ENCODE results near the gene TC2N.
"Not testable (repeated sequence)": the region's sequence is repeated elsewhere in the genome, so short reads cannot be mapped to it uniquely, and the experiment has no call there.

Gene TC2N

DNA sequence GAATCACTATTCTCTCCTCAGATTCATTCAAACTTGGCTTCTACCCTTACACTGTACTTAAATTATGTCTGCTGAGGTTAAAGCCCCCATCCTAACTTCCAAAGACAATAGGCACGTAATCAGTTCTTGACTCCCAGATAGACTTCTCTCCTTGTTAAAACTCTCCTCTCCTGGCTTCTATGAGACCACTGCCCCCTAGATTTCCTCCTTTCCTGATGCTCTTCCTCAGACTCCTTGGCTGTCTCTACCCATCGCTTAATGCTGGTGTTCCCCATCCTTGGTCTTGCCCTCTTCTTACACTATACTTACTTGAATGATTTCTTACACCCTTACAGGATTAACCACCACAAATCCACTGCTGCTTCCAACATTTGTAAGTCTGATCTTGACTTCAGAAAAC, 32.8 kb downstream of the TC2N start:
- no peak for DNase-seq (ENCODE audit: low read depth)

DNA sequence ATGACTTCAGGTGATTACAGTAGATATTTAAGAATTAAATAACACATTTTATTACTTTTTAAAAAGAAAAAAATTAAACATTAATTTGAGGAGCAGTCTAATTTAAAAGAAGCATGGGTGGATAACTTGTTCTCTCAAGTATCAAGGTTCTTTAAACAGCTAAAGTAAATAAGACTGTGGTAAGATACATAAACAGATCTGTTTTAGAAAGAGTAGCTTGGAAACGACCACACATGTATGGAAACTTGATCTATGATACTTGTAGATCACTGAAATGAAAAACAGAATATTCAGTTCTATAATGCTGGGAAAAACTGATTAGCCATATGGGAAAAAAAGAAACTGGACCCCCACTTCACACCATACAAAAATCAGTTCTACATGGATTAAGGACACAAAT, 36.0 kb downstream of the TC2N start:
- no peak for DNase-seq (ENCODE audit: low read depth)

DNA sequence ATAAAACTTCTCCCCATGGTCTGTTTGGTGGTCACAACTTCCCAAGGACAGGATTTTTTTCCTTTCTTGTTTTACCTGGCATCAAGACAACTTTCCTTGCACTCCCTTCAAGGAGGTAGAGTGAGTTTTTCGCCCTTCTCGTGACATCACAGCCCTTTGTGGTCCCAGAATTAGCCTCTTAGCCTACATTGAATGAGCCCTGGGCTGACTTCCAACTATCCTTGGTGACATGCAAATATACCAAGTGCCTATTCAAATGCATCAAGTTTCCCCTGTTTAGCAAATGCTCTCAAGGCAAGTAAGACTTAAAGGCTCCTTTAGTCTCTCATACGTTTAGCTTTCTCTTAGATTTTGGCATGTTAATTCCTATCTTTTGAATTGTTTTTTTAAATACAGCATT, 36.6 kb downstream of the TC2N start:
- DNase-seq (ENCODE audit: low read depth) = no peak

DNA sequence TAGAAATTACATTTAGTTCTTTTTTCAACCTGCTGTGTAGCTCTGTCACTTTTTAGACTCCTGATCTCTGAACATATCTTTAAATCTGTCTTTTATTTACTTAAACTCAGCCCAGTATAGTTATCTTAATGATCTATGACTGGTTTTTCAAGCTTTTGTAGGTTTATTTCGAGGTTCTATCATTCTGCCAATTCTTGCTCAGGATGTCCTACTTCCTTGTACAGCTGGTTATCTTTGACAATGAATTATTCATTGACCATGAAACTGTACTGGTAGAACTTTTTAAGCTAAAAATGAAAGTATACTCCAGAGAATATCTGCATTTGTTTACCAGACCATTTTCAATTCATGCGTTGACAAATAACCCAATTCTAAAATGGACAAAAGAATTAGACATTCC, 37.8 kb downstream of the TC2N start:
- no peak for DNase-seq (ENCODE audit: low read depth)

- DNase-seq (ENCODE audit: low read depth) = no peak
Observed at GRCh38 chr14:91827746-91828145, 39.6 kb downstream of the TC2N start.

DNA sequence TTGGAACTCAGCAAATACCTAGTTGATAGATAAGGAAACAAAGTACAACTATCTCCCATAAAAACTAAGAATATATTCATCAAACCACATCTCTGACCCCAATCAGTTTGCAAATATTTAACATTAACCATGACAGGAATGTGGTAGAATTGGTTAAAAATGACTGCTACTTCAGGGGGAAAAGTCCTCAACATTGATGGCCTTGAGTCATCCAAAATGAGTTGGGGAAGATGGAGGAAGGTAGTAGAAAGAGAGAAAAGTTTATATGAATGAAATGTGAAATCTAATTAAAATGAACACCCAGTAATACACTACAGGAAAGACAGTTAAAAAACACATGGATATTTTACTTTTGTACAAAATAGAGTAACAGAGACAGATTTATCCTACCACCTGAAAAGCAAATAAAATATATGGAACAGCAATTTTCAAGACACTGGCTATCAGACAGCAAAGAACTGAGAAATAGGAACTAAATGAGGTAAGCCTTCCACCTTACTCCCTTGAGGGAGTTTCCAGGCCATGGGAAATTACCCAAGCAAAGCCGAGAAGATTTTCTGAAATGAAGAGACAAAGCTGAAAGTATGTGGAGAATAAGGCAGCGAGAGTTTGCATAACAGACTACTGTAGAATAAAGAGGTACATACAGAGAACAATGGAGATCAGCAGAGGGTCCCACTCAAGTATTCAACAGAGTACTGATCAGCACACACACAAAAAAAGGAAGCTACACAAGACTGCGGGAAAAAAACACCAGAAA, 49.6 kb downstream of the TC2N start:
- no peak for DNase-seq (ENCODE audit: low read depth)

GRCh38 chr14:91814317-91814716, 53.0 kb downstream of the TC2N start:
- DNase-seq (ENCODE audit: low read depth) = no peak

GRCh38 chr14:91810699-91811098, 56.6 kb downstream of the TC2N start:
- DNase-seq (ENCODE audit: low read depth) = no peak

DNA sequence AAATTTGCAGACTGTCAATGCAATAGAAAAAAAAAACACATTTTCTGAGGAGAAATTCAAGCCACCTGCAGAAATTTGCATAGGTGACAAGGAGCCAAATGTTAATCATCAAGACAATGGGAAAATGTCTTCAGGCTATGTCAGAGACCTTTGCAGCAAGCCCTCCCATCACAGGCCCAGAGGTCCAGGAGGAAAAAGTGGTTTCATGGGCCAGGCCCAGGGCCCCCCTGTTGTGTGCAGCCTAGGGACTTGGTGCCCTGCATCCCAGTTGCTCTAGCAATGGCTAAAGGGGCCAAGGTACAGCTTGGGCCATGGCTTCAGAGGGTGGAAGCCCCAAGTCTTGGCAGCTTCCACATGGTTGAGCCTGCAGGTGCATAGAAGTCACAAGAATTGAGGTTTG, 60.6 kb downstream of the TC2N start:
- no peak for DNase-seq (ENCODE audit: low read depth)

DNA sequence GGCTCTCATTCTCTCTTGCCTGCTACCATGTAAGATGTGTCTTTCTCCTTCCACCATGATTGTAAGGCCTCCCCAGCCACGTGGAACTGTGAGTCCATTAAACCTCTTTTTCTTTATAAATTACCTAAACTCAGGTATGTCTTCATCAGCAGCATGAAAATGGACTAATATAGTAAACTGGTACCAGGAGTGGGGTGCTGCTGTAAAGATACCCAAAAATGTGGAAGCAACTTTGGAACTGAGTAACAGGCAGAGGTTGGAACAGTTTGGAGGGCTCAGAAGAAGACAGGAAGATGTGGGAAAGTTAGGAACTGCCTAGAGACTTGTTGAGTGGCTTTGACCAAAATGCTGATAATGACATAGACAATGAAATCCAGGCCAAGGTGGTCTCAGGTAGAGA, 61.2 kb downstream of the TC2N start:
- DNase-seq (ENCODE audit: low read depth) = not testable (repeated sequence)

DNA sequence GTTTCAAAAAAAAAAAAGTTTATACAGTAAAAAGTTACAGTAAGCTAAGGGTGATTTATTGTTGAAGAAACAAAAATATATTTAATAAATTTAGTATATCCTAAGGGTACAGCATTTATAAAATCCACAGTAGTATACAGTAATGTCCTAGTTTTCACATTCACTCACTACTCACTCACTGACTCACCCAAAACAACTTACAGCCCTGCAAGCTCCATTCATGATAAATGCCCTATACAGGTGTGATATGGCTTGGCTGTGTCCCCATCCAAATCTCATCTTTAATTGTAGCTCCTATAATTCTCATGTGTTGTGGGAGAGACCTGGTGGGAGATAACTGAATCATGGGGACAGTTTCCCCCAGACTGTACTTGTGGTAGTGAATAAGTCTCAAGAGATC, 61.7 kb downstream of the TC2N start:
- no peak for DNase-seq (ENCODE audit: low read depth)

GRCh38 chr14:91801358-91801757, 66.0 kb downstream of the TC2N start:
- no peak for DNase-seq (ENCODE audit: low read depth)

DNA sequence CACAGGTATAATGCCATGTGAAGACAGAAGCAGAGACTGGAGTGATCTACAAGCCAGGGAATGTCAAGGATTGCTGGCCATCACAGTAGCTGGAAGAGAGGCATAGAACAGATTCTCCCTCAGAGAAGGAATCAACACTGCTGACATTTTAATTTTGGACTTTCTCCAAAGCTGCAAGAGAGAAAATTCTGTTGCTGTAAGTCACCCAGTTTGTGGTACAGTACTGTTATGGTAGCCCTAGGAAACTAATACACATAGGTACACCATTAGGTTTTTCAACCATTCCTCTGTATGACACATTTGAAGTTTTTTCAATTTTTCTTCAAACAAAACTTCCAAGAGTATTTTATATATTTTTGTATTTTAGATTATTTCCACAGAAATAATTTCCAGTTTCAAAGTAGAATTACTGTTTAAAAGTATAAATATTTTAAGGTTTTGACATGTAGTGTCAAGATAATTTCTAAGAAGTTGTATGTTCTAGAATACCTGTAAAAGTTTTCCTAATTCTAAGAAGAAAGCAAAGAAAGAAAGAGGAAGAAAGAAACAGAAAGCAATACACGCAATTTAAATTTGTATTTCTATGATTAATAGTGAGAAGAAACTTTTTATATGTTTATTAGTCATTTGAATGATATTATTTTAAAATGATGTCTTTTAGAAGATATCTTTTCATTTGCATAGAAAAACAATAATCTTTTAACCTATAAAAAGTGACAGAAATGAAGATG, 70.6 kb downstream of the TC2N start:
- DNase-seq (ENCODE audit: low read depth) = no peak

DNA sequence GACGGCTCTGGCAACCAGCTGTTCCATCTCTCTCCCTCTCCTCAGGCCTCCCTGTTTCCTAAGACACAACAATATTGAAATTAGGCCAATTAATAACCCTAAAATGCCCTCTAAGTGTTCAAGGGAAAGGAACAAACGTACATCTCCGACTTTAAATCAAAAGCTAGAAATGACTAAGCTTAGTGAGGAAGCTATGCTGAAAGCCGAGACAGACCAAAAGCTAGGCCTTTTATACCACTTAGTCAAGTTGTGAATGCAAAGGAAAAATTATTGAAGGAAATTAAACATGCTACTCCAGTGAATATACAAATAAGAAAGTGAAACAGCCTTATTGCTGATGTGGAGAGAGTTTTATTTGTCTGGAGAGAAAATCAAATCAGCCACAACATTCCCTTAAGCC, 73.6 kb downstream of the TC2N start:
- DNase-seq (ENCODE audit: low read depth) = no peak

- no peak for DNase-seq (ENCODE audit: low read depth)
Observed at GRCh38 chr14:91786188-91786587, 81.1 kb downstream of the TC2N start.

DNA sequence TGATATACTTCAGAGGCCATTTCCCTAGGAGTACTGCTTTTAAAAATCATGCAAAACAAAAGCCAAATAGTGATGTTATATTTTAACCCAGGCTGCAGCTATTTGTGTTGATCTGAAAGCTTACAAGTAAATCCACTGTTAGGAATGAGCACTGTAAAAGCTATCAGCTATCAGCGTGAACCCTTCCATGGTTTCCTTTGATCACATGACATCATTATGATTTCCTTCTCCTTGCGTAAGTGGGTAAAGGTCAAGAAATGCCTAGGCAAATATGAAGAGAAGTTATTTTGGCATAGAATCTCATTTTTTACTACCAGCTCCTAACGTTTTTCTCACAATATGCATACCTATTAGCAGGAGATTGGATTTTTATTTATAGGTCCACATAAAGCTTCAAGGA, 86.9 kb downstream of the TC2N start:
- DNase-seq (ENCODE audit: low read depth) = no peak

DNA sequence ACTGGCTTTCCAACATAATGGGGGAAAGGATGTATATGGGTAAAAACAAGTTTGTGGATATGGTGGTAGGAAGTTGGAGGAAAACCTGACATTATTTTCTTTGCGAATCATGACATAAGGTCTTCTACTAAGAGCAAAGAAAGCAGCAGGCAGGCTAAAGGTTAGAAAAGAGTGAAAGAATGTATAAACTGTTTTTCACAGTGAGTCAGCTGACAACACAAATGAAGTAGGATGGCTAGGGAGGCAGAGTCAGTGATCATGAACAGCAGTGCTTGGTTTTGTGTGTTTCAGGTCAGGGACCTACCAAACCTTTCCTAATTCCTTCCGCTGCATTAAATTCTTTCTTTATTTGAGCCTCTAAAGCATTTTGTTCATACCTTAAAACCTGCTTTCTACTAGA, 89.1 kb downstream of the TC2N start:
- DNase-seq (ENCODE audit: low read depth) = no peak

DNA sequence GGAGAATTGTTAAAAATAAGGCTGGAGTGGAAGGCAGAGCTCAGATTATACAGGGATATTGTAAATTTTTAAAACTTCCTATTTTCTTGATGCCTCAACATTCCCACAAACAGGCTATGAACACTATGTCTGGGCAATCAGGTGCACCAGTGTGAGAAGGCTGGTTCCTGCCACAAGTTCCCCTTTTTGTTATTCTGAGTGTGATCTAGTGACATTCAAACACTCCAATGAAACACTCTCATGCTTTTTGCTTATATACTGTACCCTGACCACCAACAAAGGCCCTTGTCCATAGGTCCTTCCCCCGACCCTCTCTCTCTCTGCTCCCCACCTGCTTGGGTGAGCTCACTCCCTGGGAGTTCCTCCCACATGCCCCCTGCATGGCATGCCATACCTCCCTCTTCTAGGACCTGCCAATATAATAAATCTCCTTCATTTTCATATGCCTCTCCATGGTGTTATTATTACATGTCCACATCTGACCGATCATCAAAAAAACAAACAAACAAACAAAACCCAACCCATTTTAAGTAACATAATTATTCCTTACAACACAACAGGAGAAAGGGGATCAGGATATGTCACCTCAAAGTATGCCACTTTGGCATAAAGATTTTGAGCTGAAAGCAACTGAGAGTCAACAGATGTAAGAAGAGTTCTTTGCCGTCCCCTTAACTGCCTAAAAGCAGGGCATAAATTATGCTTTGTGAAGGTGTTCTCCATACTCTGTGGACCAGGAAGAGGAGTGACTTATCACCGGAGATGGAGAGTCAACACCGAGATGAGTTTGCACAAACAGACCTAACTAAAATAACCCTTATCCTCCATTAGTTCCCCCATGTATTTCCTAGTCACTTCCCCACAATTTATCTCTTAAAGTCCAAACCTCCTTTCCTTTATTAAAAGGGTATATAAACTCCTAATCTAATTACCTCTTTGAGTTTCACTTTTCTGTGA, 92.9 kb downstream of the TC2N start:
- no peak for DNase-seq (ENCODE audit: low read depth)

DNA sequence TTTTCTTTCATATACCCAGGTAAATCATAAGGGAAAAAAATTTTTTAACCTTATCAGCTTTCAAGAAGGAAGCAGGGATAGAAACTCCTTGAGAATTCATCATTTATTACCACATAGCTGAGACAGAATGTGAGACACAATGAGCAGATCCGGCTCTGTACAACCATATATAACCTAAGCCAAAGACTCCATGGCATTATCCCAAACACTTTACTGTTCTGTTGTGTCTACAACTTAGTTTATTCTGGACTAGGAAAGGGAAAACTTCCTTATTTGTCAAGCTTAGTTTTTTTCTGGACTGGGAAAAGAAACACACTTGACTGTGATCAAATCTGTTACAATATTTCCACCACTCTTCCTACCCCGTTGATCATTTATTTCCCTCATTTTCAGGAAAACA, 97.2 kb downstream of the TC2N start:
- DNase-seq (ENCODE audit: low read depth) = no peak

- DNase-seq (ENCODE audit: low read depth) = peak; percentile 40
Observed at GRCh38 chr14:91755570-91756295, 111.6 kb downstream of the TC2N start.

- DNase-seq (ENCODE audit: low read depth) = no peak
Observed at GRCh38 chr14:91754819-91755218, 112.5 kb downstream of the TC2N start.

GRCh38 chr14:91754185-91754584, 113.2 kb downstream of the TC2N start:
- no peak for DNase-seq (ENCODE audit: low read depth)
